DMS53 treated with DMSO at 0.1 percent for 48 hours (cell line): ENCODE results near the gene MFF.
"Not testable (repeated sequence)": the region's sequence is repeated elsewhere in the genome, so short reads cannot be mapped to it uniquely, and the experiment has no call there.

Experiments used
- DNase-seq: peaks from one replicate; lab custom pipeline; 2025; ENCODE audit not compliant: unreplicated experiment; lab: John Stamatoyannopoulos, UW

MFF gene

GRCh38 chr2:227326783-227327182 is 1.7 kb downstream of the MFF start:
- DNase-seq: no peak

- DNase-seq: no peak
Measured at GRCh38 chr2:227335713-227336112, 10.7 kb downstream of the MFF start.

GRCh38 chr2:227337442-227337841 is 12.4 kb downstream of the MFF start:
- no peak for DNase-seq

GRCh38 chr2:227339098-227339599 is 14.1 kb downstream of the MFF start:
- no peak for DNase-seq

- DNase-seq: no peak
Measured at GRCh38 chr2:227340106-227340505, 15.1 kb downstream of the MFF start.

- DNase-seq: no peak
Measured at GRCh38 chr2:227341553-227341952, 16.5 kb downstream of the MFF start.

DNA sequence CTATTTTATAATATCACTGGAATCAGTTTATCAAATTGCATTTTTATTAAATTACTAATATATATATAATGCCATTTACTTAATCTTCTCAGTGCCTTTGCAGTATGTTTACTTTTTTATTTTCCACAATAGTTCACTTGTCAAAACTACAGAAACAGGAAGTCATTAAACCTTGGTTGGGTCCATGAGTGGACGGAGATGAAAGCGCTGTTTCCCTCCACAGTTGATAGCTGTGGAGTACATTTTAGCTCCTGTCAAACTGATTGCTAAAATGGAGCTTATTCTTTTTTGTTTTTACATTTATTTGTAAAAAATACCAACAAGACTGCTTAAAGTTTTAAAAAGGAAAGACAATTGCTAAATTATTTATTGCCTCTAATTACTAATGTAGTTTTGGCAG is 19.2 kb downstream of the MFF start:
- DNase-seq: no peak

- no peak for DNase-seq
Measured at GRCh38 chr2:227347117-227347516, 22.1 kb downstream of the MFF start.

DNA sequence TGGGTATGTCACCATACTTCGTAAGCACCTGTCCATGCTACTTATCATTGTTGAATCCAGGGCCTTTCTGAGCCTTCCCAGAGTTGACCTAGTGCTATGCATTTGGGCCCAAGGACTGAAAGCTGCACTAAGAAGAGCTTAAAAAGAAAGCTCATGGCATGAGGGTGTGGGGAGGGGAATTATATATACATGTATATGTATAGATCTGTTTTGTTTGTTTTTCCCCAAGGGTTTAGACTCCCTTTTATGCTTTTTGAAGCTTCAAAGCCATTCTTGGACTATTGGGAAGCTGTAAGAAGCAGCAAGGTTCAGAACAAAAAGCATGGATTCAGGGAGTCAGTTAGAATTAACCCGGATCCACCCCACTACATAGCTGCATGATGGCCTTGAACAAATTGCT is 23.3 kb downstream of the MFF start:
- no peak for DNase-seq

GRCh38 chr2:227349989-227350612 is 25.1 kb downstream of the MFF start:
- no peak for DNase-seq

DNA sequence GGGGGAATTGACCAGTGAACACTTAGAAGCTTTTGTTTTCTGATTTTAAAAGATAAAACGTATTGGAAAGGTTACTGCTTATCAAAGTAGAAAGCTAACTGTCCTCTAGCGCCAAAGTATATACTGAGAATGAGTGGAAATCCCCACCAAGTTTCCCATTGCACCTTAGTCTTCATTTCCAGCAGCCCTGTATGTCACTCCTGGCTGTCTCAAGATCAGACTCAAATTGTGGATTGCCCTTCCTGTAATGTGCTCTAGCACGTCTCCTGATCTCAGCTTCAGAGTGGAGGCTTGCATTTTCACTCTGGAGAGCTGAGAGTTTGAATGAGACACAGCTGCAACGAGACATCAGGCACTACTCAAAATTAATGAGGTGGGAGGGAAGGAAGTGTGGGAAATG is 26.6 kb downstream of the MFF start:
- no peak for DNase-seq

DNA sequence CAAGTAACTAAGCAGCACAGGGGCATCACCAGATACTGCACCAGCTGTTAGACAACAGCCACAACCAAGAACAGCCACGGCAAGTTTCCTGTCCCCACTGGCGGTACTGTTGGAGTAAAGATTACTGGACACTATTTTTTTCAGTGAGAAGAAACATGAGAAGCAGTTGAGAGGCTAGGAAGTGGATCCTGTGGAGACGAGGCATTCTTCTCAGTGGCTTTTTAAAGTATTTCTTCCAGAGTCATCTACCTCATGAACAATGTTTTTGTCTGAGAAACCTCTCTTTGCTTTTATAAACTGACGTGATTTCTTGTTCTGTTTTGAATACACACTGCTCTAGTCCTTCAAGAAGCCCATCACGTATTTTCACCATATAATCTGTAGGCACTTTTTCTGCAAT is 35.3 kb downstream of the MFF start:
- DNase-seq: no peak

DNA sequence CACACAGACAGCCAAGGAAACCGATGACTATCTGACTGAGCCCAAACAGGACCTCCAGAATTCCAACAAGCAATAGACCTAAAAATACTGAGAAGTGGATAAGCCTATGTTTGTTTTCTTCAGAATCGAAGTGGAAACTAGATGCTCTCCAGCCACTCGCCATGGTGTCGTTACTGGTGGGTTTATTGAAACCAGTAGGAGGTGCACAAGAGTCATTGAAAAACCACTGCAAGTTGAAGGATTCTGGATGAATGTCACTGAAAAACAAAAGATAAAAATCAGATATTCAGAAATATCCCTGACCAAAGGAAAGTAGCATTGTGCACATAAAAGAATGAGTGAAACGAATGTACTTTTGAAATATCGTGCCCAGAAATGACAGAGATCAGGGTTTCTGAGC is 38.7 kb downstream of the MFF start:
- DNase-seq: no peak

DNA sequence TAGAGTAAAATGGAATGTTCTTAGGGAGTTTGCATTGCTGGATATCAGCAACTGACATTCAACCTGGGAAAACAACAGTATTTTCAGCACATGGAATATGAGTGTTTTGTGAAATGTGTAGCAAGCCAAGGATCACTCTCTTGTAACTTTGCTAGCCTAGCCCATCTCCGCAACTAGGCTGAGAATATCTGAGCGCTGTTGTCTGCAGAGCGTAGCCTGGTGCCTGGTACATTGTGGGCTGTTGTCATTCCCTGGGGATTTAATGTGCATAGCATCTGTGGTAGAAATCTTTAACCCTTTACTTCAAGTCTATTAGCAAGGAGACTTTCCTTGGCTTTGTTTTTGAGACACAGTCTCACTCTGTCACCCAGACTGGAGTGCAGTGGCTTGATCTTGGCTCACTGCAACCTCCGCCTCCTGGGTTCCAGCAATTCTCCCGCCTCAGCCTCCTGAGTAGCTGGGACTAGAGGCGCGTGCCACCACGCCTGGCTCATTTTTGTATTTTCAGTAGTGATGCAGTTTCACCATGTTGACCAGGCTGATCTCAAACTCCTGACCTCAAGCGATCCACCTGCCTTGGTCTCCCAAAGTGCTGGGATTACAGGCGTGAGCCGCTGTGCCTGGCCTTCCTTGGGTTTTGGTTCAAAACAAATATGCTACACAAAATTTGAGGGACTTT is 39.7 kb downstream of the MFF start:
- not testable (repeated sequence) for DNase-seq

GRCh38 chr2:227365833-227366232 is 40.8 kb downstream of the MFF start:
- DNase-seq: no peak

DNA sequence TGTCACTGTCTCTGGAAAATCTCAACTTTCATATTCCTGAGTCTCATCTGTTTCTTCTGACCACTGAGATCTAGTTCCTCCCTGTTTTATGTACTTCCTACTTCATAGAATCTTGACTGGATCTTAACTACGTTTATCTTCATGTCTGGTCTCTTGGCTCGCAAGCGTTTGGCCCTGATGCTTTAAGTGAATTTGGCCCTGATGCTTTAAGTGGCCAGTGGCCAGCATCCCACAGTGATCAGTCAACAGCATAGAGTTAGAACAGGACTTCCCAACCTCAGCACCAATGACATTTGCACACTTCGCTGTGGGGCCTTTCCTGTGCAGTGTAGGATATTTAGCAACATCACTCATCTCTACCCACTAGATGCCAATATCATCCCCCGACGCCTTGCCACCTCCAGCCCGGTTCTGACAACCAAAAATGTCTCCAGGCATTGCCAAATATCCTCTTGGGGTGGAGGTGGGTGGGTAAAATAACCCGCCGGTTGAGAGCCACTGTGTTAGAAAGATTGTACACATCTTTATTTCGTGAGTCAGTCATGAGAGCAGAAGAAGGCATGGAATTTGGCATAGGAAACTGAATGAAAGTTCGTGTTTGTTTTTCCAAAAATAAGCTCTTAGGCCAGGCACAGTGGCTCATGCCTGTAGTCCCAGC is 41.8 kb downstream of the MFF start:
- DNase-seq: no peak

- DNase-seq: no peak
Measured at GRCh38 chr2:227367427-227367795, 42.4 kb downstream of the MFF start.

DNA sequence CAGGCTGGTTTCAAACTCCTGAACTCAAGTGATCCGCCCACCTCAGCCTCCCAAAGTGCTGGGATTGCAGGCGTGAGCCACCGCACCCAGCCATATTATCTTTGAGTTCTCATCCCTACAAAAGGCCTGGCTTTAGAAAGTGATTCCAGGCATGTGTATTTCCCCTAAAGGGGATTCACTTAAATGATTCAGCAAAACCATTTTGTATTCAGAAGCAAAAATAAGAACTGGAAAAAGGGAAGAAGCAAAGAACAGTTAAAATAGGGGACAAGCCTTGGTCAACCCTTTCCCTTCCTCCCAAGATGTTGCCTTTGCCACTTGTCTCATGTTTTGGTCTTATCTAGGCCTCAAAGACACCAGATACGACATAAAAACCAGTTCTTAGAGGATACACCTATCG is 43.5 kb downstream of the MFF start:
- DNase-seq: no peak

GRCh38 chr2:227370092-227370491 is 45.0 kb downstream of the MFF start:
- no peak for DNase-seq

- DNase-seq: no peak
Measured at GRCh38 chr2:227370791-227371312, 45.8 kb downstream of the MFF start.

DNA sequence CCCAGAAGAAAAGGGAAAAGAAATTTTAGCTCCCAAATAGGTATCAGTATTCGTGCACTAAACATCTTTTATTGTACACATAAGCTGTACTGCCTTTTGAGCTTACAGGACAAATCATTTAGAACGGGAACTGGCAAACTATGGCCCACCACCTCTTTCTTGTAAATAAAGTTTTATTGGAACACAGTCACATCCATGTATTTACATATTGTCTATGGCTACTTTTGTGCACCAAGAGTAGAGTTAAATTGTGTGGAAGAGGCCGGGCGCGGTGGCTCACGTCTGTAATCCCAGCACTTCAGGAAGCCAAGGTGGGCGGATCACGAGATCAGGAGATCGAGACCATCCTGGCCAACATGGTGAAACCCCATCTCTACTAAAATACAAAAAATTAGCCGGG is 48.3 kb downstream of the MFF start:
- DNase-seq: no peak

GRCh38 chr2:227374158-227374557 is 49.1 kb downstream of the MFF start:
- no peak for DNase-seq
